Natural killer cell (primary cell): ENCODE measurements around the gene ANTXR2. TPM values are rescaled to one million over a fixed set of nuclear protein-coding genes. Genes with fewer than 3 reads are reported as not detected.

Source experiments
- ATAC-seq, 3 donors: fragments of 150-1000 bp in 2 of 3; fragments of 200-7000 bp in 1 of 3; cut with Tn5 transposase; 1 replicate in 1 of 3; 2 replicates in 2 of 3; pipeline ENCODE4 v1.10.0; 2021; ENCODE audit warnings: mild to moderate bottlenecking in 2 of 3, moderate library complexity in 2 of 3
- DNase-seq, 2 donors: peaks; one replicate each; pipeline versions ENCODE4 v3.0.0 to v3.0.0-alpha.2; 2013 to 2021; ENCODE audit warnings: mixed read lengths in 1 of 2
- H3K27ac ChIP-seq: one replicate; pipeline ENCODE4 v1.5.1; 2013; ENCODE audit warnings: mild to moderate bottlenecking, low read length
- H3K27me3 ChIP-seq: one replicate; pipeline ENCODE4 v1.6.1; 2013; ENCODE audit warnings: low read length; ENCODE audit not compliant: control insufficient read depth, insufficient read depth
- H3K36me3 ChIP-seq: one replicate; pipeline ENCODE4 v1.6.1; 2013; ENCODE audit warnings: low read length; ENCODE audit not compliant: control insufficient read depth, insufficient read depth
- H3K4me1 ChIP-seq: one replicate; pipeline ENCODE4 v1.6.1; 2013; ENCODE audit warnings: low read length; ENCODE audit not compliant: control insufficient read depth, insufficient read depth
- H3K4me3 ChIP-seq: one replicate; pipeline ENCODE4 v1.5.1; 2013; ENCODE audit warnings: low read length
- H3K9me3 ChIP-seq: one replicate; pipeline ENCODE4 v1.6.1; 2013; ENCODE audit warnings: low read length; ENCODE audit not compliant: control insufficient read depth, insufficient read depth
- H3K27ac Mint-ChIP-seq, 2 donors: one replicate each; pipeline ENCODE4 v1.8.0; 2022; ENCODE audit warnings: mild to moderate bottlenecking in 2 of 2, mixed read lengths in 2 of 2, moderate library complexity in 1 of 2
- H3K27me3 Mint-ChIP-seq, 2 donors: one replicate each; pipeline ENCODE4 v1.8.0; 2022; ENCODE audit warnings: low read depth in 2 of 2, mixed read lengths in 2 of 2
- H3K36me3 Mint-ChIP-seq: one replicate; pipeline ENCODE4 v1.8.0; 2022; ENCODE audit warnings: mixed read lengths
- H3K4me1 Mint-ChIP-seq, 2 donors: one replicate each; pipeline ENCODE4 v1.8.0; 2022; ENCODE audit warnings: mixed read lengths in 2 of 2
- H3K4me3 Mint-ChIP-seq: one replicate; pipeline ENCODE4 v1.8.0; 2022; ENCODE audit warnings: mild to moderate bottlenecking, moderate library complexity, mixed read lengths
- H3K9me3 Mint-ChIP-seq, 2 donors: one replicate each; pipeline ENCODE4 v1.8.0; 2022; ENCODE audit warnings: mixed read lengths in 2 of 2
- CTCF ChIP-seq: fragments of 200-600 bp; IDR thresholded peaks from one replicate; pipeline ENCODE4 v1.8.0; 2022; ENCODE audit warnings: antibody characterized with exemption
- WGBS: methylation state at CpG from one replicate; pipeline ENCODE4 v1.1.7; 2013; ENCODE audit warnings: missing lambda C conversion rate; ENCODE audit not compliant: insufficient coverage; 5-methylcytosine and 5-hydroxymethylcytosine counted together
- intact Hi-C: fragments of 100-400 bp; cut with micrococcal nuclease; formaldehyde crosslinking; loops from one replicate; pipeline ENCODE4 v1.14.2; 2022
- total RNA-seq, 4 donors: library from RNA; stranded (reverse); fragments of 120-200 nt in 1 of 4; gene quantifications; one replicate each; pipeline versions ENCODE4 v1.2.3 to v1.2.4, GENCODE V29; 2013 to 2022

Gene ANTXR2
- total RNA-seq, 3 donors from 2014 or later (not counting 1 experiment from before 2014, with no cell fraction given), result 7.8 to 28.3 (median 10.0) TPM

- H3K27me3 ChIP-seq, result no peaks in the 10 kb centered on the region
- Mint-ChIP-seq H3K27me3 (no peaks in the 10 kb centered on the region), H3K36me3 (no peaks in the 10 kb centered on the region), H3K4me3 (no peak overlapping the region), H3K4me1 (no peaks in the 10 kb centered on the region), H3K9me3 (no peaks in the 10 kb centered on the region), H3K27ac (no peak overlapping the region)
- no peak for ATAC-seq
- H3K4me1 ChIP-seq, result no peaks in the 10 kb centered on the region
- H3K9me3 ChIP-seq, result no peaks in the 10 kb centered on the region
- no peak for DNase-seq
- H3K27ac ChIP-seq, result no peak overlapping the region
- TF ChIP-seq CTCF, result no peak
- H3K4me3 ChIP-seq, result no peak overlapping the region
- no peaks in the 10 kb centered on the region for H3K36me3 ChIP-seq
- intact Hi-C loops, result no loop called here
- WGBS, result 95% methylated on average over 3 of the region's 3 CpGs
Measured at GRCh38 chr4:79864500-79865200, 208.4 kb downstream of the ANTXR2 start.

- no peak for TF ChIP-seq CTCF
- Mint-ChIP-seq H3K9me3 (no peaks in the 10 kb centered on the region), H3K36me3 (no peaks in the 10 kb centered on the region), H3K27ac (no peak overlapping the region), H3K4me3 (no peak overlapping the region), H3K27me3 (no peaks in the 10 kb centered on the region), H3K4me1 (no peaks in the 10 kb centered on the region)
- H3K36me3 ChIP-seq, result no peaks in the 10 kb centered on the region
- DNase-seq (no peak), ATAC-seq (no peak)
- no peak overlapping the region for H3K27ac ChIP-seq
- no peaks in the 10 kb centered on the region for H3K27me3 ChIP-seq
- WGBS, result 88% methylated on average over 3 of the region's 3 CpGs
- intact Hi-C loops, result no loop called here
- H3K4me1 ChIP-seq, result no peaks in the 10 kb centered on the region
- no peaks in the 10 kb centered on the region for H3K9me3 ChIP-seq
- no peak overlapping the region for H3K4me3 ChIP-seq
Measured at GRCh38 chr4:79863333-79863732, 209.7 kb downstream of the ANTXR2 start.

- TF ChIP-seq CTCF, result no peak
- H3K9me3 ChIP-seq, result no peaks in the 10 kb centered on the region
- H3K9me3 Mint-ChIP-seq, result no peaks in the 10 kb centered on the region
Measured at GRCh38 chr4:79862821-79863220, 210.2 kb downstream of the ANTXR2 start.

GRCh38 chr4:79857811-79858210 is 215.2 kb downstream of the ANTXR2 start:
- ATAC-seq, result no peak
- Mint-ChIP-seq H3K27me3 (peaks cover 0 to 3% of the 10 kb centered on the region in 2 donors), H3K27ac (no peak overlapping the region), H3K4me3 (no peak overlapping the region), H3K9me3 (no peaks in the 10 kb centered on the region), H3K36me3 (no peaks in the 10 kb centered on the region), H3K4me1 (no peaks in the 10 kb centered on the region)
- 79% methylated on average over 1 of the region's 1 CpG for WGBS
- Histone ChIP-seq H3K27me3 (no peaks in the 10 kb centered on the region), H3K9me3 (no peaks in the 10 kb centered on the region), H3K4me1 (no peaks in the 10 kb centered on the region), H3K36me3 (no peaks in the 10 kb centered on the region), H3K4me3 (no peak overlapping the region), H3K27ac (no peak overlapping the region)
- no peak for DNase-seq
- no peak for TF ChIP-seq CTCF
- intact Hi-C loops, result no loop called here

More at GRCh38 chr4:79862821-79863220, 210.2 kb downstream of the ANTXR2 start:
- Histone ChIP-seq H3K4me3 (no peak overlapping the region), H3K36me3 (no peaks in the 10 kb centered on the region), H3K4me1 (no peaks in the 10 kb centered on the region), H3K27me3 (no peaks in the 10 kb centered on the region), H3K27ac (no peak overlapping the region)
- 82% methylated on average over 1 of the region's 3 CpGs for WGBS
- H3K4me1 Mint-ChIP-seq, result no peaks in the 10 kb centered on the region
- no peak overlapping the region for H3K27ac Mint-ChIP-seq
- H3K27me3 Mint-ChIP-seq, result no peaks in the 10 kb centered on the region
- ATAC-seq (no peak), DNase-seq (no peak)
- H3K4me3 Mint-ChIP-seq, result no peak overlapping the region
- intact Hi-C loops, result no loop called here
- no peaks in the 10 kb centered on the region for H3K36me3 Mint-ChIP-seq
